Muscle of arm (tissue), 12 donors: ENCODE results near the gene ONECUT3. TPM values are rescaled to one million over a fixed set of nuclear protein-coding genes. Genes with fewer than 3 reads are reported as not detected.

ENCODE experiments used
- DNase-seq: peaks from one replicate; pipeline ENCODE4 v3.0.0-alpha.2; 2013
- polyA plus RNA-seq, 12 donors: library from polyadenylated mRNA; unstranded; fragments of 120-200 nt; gene quantifications; one replicate each; pipeline ENCODE4 v1.2.1, GENCODE V29; 2013; ENCODE audit not compliant: insufficient read length in 12 of 12

ONECUT3 gene
- polyA plus RNA-seq, 12 donors, result 0.01 to 0.04 (median 0.04) TPM; not detected in 6

DNA sequence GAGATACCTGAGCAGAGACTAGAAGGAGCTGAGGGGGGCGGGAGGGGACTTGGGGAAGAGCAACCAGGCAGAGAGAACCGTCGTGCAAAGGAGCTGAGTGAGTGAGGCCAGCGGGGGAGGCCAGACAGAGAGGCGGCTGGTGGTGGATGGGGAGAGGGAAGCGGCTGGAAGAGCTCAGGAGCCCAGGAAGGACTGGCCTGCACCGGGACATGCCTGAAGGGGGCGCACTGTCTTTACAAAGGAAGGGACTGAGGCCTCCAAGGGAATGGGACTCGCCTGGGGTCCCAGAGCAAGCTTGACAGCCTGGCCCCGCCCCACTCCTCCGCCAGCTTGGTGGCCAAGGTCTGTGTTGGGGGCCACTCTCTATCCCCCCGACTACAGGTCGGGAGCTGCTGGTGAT lies 14.9 kb downstream of the ONECUT3 start:
- no peak for DNase-seq

DNA sequence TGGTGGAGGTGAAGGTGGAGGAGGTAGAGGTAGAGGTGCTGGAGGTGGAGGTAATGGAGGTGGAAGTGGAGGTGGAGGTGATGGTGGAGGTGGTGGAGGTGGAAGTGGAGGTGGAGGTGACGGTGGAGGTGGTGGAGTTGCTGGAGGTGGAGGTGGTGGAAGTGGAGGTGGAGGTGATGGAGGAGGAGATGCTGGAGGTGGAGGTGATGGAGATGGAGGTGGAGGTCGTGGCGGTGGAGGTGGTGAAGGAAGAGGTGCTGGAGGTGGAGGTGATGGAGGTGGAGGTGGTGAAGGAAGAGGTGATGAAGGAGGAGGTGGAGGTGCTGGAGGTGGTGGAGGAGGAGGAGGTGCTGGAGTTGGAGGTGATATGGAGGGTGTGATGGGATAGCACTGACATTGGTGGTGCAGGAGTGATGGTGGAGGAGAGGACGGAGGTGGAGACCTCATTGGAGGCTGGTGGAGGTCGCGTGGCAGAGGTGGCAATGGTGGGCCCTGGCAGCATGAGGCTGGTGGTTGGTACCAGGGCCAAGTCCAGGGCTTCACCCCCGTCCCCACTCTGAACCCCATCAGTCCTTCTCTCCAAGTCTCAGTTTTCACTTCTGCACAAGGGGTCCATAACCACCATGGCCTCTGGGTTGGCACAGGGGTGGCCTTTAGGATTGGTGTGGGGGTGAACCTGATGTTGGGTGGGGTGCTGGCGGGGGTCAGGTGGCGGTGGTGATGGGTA lies 15.8 kb downstream of the ONECUT3 start:
- no peak for DNase-seq

DNA sequence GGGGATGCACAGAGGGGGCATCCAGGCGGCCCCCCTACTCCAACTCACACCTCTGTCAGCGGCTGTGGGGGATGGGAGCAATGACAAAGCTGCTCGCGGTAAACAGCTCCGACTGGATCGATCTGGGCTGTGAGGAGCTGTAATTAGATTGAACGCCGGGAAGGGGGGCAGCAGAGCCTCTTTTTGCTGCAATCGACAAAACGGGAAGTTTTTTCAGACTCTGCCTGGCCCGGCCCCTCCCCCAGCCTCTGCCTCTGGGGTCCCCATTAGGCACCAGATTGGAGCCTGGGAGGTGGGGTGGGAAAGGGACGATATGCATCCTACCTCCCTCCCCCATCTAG lies 16.3 kb downstream of the ONECUT3 start:
- DNase-seq, result no peak

DNA sequence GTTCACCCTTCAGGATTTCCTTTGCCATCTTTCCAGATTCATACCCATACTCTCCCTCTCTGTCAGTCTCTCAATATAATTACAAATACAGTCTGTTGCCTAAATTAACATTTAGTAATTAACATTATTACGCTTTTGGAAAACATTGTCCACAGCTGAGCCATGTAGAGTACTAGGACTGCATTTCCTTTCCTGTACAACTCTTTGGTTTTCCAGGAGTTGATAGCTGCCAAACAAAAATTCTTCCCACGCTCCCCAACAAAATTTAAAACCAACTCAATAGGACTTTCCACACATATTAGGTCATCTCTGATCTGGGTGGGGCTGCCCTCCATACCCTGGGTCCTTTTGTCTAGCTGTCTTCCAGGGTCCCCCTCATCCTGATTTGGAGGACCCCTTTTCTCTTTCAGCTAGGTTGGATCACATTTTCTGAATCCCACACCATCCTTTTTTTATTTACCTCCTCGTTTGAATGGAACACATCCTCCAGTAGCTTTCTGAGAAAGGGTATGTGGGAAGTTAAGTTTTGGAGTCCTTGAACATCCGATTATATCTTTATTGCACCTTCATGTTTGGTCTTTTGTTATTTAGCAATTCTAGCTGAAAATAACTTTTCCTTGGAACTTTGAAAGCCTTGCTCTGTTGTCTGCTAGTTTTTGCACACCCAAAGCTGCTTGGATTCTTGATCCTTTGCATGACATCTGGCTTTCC lies 17.7 kb downstream of the ONECUT3 start:
- DNase-seq, result no peak

DNA sequence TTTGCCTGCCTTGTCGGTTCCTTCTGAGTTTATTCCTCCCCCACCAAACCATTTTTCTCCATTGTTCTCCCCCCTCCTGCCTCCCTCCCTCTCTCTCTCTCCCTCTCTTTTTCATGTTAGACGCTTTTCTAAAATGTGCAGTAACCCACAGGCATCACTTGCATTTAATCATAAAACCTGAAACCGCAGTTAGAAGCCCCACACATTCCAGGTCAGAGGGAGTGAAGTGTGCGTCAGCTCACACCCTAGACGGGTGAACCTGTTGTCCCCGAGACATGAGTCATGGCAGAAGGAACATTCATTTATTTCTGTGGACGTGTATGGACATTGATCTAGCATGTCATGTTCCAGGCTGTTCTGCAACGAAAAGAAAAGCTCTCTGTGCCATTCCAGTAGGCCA lies 19.9 kb downstream of the ONECUT3 start:
- DNase-seq, result no peak

DNA sequence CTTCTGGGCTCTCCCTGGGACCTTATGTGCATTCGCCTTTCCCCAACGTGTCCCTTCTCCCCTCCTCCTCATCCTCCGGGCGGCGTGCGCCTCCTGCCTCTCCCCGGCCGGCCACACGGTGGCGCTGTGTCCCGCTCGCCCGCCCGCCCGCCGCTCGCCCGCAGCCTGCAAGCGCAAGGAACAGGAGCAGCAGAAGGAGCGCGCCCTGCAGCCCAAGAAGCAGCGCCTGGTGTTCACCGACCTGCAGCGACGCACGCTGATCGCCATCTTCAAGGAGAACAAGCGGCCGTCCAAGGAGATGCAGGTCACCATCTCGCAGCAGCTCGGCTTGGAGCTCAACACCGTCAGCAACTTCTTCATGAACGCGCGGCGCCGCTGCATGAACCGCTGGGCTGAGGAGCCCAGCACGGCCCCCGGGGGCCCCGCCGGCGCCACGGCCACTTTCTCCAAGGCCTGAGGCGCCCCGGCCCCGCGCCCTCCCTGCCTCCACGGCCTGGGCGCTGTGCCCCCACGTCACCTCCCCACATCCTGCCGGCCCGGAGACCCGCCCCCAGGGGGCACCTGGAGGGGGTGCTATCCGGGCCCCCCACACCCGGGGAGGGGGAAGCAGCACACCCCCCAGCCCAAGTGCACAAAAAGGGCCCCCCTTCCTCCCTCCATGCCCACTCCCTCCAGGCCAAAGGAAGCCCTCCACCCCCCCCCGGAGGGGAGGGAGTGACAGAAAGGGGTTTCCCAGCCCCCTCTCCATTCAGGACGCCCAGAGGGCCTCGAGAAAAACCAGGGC lies 21.9 kb downstream of the ONECUT3 start:
- no peak for DNase-seq

DNA sequence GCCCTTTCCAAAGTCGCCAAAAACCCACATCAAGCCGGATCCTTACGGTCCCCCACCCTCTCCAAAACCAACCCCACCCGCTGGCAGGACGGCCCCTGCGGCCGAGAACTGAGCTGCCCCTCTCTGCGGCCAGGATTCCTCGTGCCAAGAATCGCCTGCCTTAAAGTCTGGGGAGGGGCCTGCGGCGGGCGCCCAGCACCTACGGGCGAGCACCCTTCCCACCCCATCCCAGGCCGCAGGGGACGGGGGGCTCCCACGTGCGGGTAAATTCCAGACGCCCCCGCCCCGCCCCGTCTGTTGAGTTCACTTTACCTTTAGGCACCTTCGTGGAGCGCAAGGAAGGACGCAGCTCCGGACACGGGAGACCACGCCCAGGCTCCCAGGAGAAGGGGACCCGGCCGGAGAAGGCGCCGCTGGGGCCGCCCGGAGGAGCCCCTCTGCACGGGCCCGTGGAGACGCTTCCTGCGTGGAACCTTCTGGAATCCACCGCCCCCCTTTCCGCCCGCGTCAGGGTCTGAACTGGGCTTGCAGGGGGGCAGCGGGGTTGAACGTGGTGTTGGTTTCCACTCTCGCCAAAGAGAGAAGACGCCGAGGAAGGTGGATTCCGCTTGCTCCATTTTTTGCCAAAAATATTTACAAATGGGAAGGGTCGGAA lies 22.8 kb downstream of the ONECUT3 start:
- DNase-seq, result no peak

DNA sequence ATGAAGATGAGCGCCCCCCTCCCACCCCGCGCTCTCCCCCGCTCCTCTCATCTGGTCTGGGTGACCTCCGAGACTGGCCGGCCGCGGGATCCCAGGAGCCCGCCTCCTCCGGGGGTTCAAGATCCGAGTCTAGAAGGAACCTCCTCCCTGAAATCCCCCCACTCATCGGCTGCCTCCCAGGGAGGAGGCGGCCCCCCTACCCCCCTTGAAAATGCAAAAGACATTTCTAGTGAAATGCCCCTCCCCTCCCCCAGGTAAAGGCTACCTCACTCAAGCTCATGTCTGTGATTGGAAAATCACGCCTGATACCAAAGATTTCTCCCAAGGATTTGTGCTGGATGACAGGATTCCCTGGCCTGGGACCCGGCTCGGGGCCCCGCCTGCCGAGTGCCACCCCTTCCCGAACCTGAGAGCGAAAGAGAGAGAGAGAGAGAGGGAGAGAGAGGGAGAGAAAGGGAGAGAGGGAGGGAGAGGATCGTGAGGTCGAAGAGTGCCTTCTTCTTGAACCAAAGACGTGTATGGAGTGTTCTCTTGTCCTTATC lies 23.4 kb downstream of the ONECUT3 start:
- DNase-seq, result no peak

DNA sequence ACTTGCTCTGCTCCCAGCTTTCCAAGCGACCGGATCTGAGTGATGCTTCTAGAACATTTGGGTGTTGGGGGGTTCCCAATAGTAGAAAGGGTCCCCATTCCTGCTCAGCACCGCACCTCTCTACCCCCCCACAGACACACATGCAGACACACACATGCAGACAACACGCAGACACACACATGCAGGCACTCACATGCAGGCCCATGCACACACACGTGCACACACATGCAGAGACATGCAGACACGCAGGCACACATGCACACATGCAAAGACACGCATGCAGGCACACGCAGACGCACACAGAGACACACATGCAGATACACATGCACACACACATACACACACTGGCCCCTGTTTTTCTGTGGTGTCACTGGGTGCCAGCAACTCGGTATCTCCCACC lies 23.8 kb downstream of the ONECUT3 start:
- DNase-seq, result no peak

DNA sequence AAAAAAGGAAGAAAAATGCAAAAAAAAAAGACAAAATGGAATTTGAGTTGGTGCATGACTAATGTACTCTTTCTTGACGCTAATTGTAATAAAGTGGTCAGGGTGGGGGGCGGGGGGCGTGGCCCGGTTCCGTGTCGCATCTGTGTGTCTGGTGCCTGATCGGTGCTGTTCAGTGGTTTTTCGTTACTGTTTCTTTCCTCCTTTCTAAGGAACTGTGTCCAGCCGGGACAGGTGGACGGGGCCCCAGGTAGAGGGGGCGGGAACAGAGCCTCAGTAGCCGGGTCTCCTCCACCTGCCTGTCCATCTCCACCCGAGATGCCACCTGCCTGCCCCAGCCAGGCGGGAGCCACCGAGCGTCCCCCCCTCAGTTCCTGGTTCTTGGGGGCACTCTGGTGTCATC lies 26.3 kb downstream of the ONECUT3 start:
- DNase-seq, result no peak

DNA sequence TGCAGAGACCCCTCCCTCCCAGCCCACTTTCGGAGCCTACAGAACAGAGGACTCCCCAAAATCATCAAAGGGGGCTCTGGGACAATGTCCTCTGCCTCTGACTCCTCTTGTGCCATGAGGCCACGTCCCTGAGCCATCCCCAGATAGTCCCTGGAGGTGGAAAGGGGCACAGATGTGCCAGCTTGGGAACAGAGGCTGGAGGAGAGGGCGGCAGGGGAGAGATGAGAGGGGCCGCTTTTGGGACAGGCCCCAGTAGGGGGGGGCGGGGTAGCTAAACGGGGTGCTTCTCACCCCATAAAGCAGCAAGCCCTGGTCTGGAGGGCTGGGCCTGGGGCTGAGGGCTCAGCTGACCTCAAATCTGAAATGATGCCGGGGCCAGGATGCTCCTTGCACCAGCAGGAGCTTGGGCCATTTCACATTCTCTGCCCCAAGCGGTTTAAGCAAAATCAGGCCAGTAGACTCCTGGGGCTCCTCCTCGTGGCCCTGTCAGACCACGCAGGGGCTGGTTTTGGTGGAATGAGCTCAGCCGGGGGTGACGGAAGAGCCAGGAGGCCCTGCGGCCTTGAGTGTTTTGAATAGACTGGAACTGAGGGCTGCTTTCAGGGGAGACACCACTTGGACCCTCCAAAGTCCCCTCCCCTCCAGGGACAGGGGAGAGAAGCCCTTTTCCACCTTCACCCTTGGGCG lies 27.1 kb downstream of the ONECUT3 start:
- no peak for DNase-seq

DNA sequence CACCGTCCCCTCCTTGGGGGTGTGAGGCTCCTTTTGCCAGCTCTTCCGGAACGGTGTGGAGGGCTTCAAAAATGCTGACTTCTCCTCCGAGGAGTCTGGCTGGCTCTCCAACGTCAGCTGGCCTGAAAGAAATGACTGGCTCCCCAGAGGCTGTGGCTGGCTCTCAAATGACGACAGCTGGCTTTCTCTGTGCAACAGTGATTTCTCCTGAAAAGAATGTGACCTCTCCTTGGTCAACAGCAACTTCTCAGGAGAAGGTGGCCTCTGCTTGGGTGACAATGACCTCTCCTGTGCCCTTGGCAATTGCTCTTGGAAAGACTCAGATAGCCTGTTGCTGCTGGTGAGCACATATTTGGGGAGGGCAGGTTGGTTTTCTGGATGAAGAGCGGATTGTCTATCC lies 29.2 kb downstream of the ONECUT3 start:
- DNase-seq, result no peak

DNA sequence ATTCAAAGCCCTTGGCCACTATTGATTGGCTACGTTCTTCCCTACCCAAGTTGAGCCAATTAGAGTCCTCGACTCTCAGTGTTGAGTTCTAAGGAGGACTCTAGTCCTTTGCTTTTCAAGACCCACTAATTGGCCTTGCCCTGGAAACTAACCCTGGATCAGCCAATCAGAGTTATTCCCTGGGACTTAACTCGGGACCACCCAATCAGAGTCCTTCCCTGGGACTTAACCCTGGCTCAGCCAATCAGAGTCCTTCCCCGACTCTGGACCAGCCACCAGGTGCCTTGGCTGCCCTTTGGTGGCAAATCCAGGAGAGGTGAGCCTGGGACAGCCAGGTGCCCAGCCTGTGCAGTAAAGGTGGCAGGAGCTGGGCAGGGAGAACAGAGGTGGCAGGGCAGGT lies 30.0 kb downstream of the ONECUT3 start:
- DNase-seq, result no peak

DNA sequence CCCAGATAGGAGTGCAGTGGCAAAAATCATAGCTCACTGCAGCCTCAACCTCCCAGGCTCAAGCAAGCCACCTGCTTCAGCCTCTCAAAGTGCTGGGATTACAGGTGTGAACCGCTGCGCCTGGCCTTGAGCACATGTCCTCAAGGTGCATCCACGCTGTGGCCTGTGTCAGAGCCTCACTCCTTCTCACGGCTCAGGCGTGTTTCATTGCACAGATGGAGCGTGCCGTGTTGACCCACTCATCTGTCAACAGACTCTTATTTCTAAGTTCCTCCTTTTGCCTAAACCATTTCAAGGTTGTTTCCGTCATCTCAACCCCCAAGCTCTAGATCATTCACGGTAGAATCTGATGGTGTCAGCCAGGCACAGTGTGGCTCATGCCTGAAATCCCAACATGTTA lies 30.6 kb downstream of the ONECUT3 start:
- DNase-seq, result no peak

DNA sequence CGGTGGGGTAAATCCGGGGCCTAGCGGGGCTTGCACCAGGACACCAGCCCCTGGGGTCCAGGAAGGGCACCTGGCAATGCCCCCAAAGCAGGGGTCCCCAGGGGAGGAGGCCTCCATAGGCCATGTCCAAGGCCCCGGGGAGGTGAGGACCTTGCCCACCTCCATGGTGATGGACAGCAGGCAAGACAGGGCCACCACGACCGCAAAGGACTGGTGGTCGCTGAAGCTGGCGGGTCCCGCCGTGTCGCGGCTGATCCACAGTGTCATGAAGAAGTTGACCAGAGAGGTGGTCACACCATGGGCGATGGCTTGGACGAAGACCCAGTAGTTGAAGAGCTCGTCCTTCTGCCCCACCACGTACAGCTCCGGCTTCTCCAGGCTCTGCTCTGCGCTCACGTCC lies 32.0 kb downstream of the ONECUT3 start:
- DNase-seq, result no peak

DNA sequence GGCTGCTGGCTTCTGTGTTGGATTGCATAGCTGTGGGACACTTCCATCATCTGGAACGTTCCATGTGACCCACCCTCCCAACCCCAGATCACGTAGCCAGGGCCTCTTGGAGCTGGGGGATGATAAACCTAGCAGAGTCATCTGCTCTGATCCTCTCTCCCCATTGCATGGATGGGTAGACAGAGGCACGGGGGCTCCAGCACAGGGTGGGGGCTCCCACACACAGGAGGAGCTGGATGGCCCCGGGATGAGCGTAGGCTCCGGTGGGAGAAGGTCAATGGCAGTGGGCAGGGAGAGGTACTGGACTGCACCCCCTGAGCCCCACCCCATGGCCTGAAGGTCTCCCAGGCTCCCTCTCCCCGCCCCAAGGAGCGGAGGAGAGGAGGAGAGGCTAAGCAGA lies 33.4 kb downstream of the ONECUT3 start:
- DNase-seq, result no peak

DNA sequence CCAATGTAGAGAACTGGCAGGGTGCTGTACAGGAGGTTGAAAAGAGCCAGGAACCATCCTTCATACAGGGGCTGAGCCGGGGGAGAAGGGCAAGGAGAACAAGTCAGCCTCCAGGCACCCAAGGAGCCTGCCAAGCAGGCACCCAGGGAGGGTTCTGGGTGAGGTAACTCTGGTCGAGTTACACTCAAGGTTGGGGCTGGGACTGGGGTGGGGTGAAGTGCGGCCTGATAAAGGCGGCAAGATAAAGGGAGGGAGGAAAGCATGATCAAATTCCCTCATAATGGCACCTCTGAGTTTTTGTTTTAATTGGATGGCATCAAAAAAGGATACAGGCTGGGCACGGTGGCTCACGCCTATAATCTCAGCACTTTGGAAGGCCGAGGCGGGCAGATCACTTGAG lies 33.8 kb downstream of the ONECUT3 start:
- DNase-seq, result no peak

DNA sequence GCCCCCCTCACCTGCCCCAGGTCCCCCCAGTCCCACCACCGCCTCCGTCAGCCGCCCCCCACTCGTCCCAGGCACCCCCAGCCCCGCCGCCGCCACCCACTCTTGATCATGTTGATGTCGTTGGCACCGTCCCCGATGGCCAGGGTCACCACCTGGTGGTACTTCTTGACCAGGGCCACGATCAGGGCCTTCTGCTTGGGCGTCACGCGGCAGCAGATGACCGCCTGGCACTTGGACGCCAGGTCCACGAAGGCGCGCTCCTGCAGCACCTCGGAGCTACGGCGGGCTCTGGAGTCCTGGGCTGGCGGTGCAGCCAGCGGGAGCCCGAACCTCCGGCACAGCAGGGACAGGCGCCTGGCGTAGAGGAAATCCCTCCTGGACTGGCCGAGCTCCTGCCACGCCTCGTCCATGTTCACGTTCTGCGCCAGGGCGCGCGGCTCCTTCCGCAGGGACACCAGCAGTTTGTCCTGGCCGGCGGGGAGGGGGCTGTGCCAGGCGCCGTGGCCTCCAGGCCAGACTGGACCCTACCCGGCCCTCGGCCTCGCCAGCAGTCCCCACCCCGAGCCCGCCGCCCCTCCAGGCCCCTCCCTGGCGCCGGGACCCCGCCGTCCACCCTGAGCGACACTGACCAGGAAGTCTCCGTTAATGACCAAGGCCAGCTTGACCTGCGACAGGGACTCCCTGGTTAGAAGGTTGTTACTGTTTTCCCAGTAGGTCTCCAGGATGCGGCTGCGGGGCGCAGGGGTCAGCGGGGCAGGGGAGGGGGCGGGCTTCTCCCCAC lies 36.1 kb downstream of the ONECUT3 start:
- DNase-seq, result no peak

DNA sequence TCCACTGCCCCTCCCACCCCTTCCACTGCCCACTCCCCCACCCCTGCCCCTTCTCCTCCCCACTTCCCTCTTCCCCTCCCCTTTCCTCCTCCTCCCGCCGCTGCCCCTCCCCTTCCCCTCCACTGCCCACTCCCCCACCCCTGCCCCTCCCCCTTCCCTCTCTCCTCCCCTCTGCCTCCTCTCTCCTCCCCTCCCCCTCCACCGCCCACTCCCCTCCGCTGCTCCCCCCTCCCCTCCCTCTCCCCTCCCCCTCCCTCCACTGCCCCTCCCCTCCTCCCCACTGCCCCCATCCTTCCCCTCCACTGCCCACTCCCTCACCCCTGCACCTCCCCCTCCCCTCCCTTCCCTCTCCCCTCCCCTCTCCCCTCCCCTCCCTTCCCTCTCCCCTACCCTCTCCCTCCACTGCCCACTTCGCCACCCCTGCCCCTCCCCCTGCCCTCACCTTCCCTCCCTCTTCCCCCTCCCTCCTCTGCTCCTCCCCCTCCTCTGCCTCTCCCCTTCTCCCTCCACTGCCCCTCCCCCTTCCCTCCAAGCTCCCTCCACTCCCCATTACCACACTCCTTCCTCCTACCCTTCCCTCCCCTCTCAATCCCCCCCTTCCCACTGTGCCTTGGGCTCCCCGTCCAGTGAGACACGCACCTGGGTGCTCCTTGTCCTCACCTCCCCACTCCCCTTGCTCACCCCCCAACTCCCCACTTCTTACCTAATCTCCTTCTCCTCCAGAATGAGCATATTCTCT lies 36.9 kb downstream of the ONECUT3 start:
- no peak for DNase-seq

DNA sequence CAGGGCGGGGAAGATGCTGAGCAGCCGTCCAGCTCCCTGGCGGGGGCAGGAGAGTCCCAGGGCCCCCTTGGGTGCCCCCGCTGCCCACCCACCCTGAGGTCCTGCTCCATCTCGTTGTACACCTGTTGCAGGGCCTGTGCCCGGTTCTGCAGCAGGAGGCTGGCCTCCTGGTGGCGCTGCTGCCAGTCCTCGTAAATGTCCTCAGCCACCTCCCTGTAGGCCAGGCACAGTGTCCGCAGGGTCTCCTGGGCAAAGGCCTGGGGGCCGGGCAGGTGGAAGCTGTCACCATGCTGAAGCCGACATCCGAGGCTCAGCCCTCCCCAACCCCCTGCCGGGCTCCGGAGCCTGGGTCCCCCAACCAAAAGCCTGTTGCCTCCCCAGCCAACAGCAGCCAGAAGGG lies 38.6 kb downstream of the ONECUT3 start:
- DNase-seq, result no peak
